GM12801 (cell line): ENCODE measurements around the gene TRIM52.

Experiments used
- TF ChIP-seq, protein P1 (sequence below): IDR thresholded peaks from one replicate; pipeline ENCODE4 v1.5.1; 2011; ENCODE audit warnings: control low read depth; ENCODE audit not compliant: insufficient read length; ENCODE audit errors: extremely low read depth

The TRIM52 gene

DNA sequence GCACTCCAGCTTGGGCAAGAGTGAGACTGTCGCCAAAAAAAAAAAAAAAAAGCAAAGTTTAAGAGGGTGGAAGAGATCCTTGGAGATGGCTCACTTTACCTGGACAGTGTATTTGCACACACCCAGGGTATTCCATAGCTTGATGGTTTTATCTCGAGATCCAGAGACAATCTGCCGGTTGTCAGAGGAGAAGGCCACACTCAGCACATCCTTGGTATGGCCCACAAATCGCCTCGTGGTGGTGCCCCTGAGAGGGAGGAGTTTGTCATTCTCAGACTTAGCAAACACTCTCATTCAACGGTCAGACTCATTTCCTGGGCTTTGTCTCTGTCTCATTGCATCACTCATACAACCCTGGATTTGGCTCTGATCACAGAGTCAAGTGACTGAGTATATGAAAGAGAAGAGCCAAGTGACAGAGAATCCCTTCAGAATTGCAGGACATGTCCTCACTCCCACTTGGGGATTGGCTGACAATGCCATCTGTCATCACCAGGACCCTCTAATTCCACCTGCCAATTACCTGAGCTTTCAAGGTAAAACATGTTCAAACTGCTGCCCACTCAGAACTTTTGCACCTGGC lies 19.5 kb downstream of the TRIM52 start:
- TF ChIP-seq, protein P1, sequence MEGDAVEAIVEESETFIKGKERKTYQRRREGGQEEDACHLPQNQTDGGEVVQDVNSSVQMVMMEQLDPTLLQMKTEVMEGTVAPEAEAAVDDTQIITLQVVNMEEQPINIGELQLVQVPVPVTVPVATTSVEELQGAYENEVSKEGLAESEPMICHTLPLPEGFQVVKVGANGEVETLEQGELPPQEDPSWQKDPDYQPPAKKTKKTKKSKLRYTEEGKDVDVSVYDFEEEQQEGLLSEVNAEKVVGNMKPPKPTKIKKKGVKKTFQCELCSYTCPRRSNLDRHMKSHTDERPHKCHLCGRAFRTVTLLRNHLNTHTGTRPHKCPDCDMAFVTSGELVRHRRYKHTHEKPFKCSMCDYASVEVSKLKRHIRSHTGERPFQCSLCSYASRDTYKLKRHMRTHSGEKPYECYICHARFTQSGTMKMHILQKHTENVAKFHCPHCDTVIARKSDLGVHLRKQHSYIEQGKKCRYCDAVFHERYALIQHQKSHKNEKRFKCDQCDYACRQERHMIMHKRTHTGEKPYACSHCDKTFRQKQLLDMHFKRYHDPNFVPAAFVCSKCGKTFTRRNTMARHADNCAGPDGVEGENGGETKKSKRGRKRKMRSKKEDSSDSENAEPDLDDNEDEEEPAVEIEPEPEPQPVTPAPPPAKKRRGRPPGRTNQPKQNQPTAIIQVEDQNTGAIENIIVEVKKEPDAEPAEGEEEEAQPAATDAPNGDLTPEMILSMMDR: no peak

DNA sequence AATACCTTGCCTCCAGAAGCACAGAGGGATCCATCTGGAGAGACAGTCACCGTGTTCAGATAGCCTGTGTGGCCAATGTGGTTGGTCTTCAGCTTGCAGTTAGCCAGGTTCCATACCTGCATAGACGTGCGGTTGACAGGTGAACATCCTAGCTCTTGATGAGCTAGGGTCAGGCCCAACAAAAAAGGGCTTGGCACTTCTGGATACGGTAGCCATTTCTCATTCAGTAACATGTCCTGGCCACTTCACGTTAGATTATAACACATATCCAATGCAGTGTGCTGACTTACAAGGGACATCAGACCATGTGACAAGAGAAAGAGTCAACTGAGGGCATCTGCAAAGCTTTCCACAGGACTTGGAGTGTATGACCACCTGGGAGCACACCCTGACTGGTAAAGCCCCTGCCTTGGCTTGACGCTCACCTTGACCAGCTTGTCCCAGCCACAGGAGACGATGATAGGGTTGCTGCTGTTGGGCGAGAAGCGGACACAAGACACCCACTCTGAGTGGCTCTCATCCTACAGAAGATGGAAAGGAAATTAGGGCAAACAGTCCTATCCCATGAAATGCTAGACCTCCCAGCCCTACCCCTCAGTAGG lies 21.8 kb downstream of the TRIM52 start:
- TF ChIP-seq, protein P1: no peak

DNA sequence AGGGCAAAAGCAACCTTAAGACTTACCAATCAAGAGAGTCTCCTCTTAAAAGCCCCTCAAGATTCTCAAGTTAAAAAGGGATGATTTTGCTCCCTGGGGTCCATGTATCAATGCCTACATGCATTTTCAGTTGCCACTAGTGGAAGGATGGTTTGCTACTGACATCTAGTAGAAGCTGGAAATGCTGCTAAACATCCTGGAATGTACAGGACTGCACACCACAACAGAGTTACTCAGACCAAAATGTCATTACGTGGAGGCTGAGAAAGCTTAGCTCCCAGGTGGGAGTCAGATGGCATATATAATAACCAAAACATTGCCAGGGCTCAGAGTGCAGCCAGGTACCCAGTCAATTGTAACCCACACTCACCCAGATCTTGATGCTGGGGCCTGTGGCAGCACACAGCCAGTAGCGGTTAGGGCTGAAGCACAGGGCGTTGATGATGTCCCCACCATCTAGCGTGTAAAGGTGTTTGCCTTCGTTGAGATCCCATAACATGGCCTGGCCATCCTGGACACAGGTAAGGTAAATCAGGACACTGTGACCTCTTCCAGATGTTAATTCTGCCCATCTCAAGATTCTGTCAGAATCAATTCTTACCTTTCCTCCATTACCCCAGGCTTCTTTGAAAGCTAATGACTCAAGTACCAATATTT lies 23.1 kb downstream of the TRIM52 start:
- TF ChIP-seq, protein P1: no peak

DNA sequence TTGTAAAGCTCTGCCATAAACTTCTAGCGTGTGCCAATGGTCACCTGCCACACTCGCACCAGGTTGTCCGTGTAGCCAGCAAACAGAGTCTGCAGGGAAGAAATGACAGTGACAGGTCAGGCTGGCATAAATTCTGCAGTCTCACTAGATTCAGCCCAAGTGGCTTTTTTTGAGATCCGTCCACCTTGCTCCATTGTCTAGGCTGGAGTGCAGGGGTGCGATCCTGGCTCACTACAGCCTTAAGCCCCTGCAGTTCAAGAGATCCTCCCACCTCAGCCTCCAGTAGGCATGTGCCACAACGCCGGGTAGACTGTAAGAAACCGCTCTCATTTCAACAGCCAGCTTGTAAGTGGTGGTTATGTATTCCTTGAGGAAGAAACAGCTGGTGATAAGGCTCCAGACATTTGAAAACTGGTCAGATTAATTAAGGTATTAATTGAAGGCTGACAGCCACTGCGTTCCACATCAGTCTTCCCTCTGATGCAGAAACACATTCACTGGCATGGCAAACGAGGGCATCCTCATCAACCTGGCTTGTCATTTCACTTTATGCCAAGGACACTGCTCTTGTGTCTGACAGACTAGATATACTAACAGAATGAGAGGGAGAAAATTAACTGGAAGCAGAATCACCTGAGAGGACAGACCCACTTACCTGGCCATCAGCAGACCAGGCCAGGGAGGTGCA lies 23.8 kb downstream of the TRIM52 start:
- TF ChIP-seq, protein P1: no peak

DNA sequence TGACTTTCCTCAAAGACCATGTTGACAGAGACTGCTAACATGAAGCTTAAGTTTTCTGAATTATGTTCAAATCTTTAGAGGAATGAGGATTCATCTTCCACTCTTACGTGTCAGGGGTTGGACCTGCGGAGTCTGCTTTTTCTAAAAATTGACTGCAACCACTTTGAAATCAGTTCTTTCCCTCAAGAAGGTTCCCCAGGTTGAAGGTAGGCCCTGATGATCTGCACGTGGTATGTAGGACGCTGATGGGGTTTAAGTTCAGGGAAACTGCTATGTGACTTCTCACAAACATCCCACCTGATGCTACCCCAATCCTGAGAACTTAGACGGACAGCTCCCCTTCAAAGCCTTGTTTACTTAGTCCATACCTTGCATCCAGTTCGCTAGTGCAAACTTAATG lies 24.5 kb downstream of the TRIM52 start:
- TF ChIP-seq, protein P1: no peak

DNA sequence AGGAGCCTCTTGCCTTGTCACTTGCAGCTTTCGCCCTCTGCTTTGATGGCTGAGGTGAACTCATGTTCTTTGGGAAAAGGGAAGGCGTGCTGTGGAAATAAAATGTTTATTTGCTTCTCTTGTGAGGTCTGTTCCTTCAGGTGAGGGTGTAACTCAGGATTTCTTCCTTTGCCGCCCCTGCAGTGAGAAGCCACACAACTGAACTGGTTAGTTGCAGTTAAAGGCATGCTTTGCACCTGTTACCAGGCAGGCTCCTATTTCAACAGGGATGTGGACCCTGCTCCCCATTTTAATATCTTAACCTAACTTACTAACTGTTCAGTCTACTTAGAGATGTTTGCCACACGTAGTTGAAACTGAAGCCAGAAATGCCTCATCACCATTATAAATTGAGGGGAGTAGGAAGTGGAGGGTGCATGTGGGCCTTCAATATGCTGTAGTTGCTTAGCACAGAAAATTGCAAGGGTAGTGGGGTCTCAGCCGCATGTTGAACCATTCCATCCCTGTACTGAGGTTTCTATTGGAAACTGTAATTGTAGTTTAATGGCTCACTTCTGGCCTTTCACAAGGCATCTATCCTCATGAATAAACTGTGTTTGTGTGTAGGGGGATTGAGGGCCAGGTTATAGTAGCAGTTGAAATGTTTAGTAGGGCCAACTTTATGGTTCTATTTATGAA lies 25.1 kb downstream of the TRIM52 start:
- TF ChIP-seq, protein P1: no peak

DNA sequence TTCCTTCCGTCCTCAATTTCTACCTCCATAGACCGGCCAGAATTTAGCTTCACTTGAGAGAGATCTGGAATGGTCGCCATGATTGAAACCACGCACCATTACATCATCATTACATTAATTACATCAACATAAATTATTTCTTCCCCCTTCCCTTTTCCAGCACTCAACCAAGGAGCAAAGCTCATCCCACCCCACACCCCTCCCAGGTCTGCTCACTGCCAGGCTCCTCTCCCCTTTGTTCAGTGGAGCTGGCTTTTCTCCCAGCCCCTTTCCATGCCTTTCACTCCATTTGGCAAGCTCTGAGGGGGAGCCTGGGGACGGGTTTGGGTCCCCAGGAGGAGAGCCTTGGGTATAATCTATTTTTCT lies 25.6 kb downstream of the TRIM52 start:
- TF ChIP-seq, protein P1: no peak
